WTC11 (cell line): ENCODE data around the gene MAPK8IP1.
"Not testable (repeated sequence)": the region's sequence is repeated elsewhere in the genome, so short reads cannot be mapped to it uniquely, and the experiment has no call there.

Experiments used
- ETV6 ChIP-seq: sonication (generic); formaldehyde crosslinking; IDR thresholded peaks from 2 replicates; pipeline ENCODE4 v1.8.1; 2022; ENCODE audit warnings: mild to moderate bottlenecking, missing genetic modification reagents
- TF ChIP-seq, protein P1 (sequence below): sonication (generic); formaldehyde crosslinking; IDR thresholded peaks from 2 replicates; pipeline ENCODE4 v1.8.0; 2022; ENCODE audit warnings: mild to moderate bottlenecking, missing genetic modification reagents
- TF ChIP-seq, protein P2 (sequence below): fragments of 200-600 bp; IDR thresholded peaks from 2 replicates; pipeline ENCODE4 v1.8.0; 2022; ENCODE audit warnings: antibody characterized with exemption

DNA sequence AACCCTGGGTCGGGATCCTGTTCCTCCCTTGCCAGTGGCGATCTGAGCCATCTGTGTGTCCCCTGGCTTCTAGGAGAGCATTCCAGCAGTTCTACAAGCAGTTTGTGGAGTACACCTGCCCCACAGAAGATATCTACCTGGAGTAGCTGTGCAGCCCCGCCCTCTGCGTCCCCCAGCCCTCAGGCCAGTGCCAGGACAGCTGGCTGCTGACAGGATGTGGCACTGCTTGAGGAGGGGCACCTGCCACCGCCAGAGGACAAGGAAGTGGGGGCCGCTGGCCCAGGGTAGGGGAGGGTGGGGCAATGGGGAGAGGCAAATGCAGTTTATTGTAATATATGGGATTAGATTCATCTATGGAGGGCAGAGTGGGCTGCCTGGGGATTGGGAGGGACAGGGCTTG is 20.1 kb downstream of the MAPK8IP1 start:
- TF ChIP-seq, protein P1, sequence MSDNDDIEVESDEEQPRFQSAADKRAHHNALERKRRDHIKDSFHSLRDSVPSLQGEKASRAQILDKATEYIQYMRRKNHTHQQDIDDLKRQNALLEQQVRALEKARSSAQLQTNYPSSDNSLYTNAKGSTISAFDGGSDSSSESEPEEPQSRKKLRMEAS (CRISPR knock-in tag), result not testable (repeated sequence)
- TF ChIP-seq ETV6 (CRISPR knock-in tag), result not testable (repeated sequence)
- TF ChIP-seq, protein P2, sequence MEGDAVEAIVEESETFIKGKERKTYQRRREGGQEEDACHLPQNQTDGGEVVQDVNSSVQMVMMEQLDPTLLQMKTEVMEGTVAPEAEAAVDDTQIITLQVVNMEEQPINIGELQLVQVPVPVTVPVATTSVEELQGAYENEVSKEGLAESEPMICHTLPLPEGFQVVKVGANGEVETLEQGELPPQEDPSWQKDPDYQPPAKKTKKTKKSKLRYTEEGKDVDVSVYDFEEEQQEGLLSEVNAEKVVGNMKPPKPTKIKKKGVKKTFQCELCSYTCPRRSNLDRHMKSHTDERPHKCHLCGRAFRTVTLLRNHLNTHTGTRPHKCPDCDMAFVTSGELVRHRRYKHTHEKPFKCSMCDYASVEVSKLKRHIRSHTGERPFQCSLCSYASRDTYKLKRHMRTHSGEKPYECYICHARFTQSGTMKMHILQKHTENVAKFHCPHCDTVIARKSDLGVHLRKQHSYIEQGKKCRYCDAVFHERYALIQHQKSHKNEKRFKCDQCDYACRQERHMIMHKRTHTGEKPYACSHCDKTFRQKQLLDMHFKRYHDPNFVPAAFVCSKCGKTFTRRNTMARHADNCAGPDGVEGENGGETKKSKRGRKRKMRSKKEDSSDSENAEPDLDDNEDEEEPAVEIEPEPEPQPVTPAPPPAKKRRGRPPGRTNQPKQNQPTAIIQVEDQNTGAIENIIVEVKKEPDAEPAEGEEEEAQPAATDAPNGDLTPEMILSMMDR, result not testable (repeated sequence)
